NCI-H2171 treated with DMSO at 0.1 percent for 48 hours (cell line): ENCODE data around the gene MIA3.
"Not testable (repeated sequence)": the region's sequence is repeated elsewhere in the genome, so short reads cannot be mapped to it uniquely, and the experiment has no call there.

Source experiments
- DNase-seq: peaks from one replicate; lab custom pipeline; 2025; lab: John Stamatoyannopoulos, UW

The MIA3 gene

GRCh38 chr1:222669107-222669506 lies 51.2 kb downstream of the MIA3 start:
- not testable (repeated sequence) for DNase-seq

GRCh38 chr1:222670110-222670509 lies 52.2 kb downstream of the MIA3 start:
- no peak for DNase-seq

GRCh38 chr1:222680080-222680479 lies 62.2 kb downstream of the MIA3 start:
- peak; percentile 63 for DNase-seq

- no peak for DNase-seq
Observed at GRCh38 chr1:222691016-222691415, 73.1 kb downstream of the MIA3 start.

GRCh38 chr1:222694927-222695326 lies 77.0 kb downstream of the MIA3 start:
- no peak for DNase-seq

GRCh38 chr1:222696741-222697140 lies 78.8 kb downstream of the MIA3 start:
- no peak for DNase-seq

DNA sequence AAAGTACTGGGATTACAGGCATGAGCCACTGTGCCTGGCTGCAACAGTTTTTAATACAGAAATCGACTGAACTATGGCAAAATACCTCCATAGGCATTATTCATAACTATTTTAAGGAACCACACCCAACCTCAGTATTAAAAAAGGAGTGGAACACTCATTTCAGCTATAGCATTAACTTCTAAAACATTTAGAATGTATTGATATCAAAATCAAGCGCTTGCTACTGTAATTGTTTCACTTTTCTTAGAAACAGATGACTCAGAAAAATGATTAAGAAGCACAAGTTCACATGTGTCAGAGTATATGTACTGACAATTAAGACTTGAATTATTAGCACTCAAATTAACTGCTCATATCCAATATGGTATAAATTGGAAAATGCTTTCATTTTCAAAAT lies 79.3 kb downstream of the MIA3 start:
- DNase-seq: no peak

GRCh38 chr1:222697826-222698225 lies 79.9 kb downstream of the MIA3 start:
- no peak for DNase-seq

DNA sequence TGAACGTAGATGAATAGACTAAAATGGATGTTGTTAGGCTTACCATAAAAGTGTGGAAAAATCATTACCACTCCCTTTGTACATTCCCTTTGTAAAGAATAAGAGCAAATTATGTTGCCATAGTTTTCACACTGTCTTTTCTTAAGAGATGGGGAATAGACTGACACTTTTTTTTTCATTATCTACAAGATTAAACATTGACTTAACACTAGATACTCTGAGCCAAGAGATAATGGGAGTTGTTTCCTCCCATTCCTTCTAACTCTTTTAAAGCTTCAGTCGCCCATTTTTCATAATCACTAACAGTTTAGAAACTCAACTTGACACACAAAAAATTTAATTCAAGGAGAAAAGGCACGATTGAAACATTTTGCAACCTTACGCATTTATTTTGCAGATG lies 84.3 kb downstream of the MIA3 start:
- no peak for DNase-seq

GRCh38 chr1:222704260-222704659 lies 86.4 kb downstream of the MIA3 start:
- DNase-seq: no peak

DNA sequence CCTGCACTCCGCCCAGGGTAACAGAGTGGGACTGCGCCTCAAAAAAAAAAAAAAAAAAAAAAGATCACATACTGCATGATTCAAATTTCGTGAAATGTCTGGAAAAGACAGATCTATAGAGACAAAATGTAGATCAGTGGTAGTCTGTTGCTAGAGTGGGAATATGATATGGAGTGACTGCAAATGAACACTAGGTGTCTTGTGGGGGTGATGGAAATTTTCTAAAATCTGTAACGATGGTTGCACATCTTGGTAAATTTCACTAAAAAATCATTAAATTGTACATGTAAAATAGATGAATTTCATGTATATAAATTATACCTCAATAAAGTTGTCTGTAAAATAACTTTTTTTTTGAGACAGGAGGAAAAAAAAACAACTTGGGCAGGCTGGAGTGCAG lies 88.9 kb downstream of the MIA3 start:
- no peak for DNase-seq

GRCh38 chr1:222709700-222710153 lies 91.8 kb downstream of the MIA3 start:
- DNase-seq: no peak

GRCh38 chr1:222711319-222712252 lies 93.7 kb downstream of the MIA3 start:
- peak; percentile 32 for DNase-seq

- DNase-seq: peak; percentile 87
Observed at GRCh38 chr1:222712253-222713090, 94.6 kb downstream of the MIA3 start, which contains the start of the genes AIDA and BROX. Gene AIDA (minus strand): TSS chr1:222712491. CDS start chr1:222712317, 174 bp downstream. Gene BROX (plus strand): TSS chr1:222712564. CDS start chr1:222715700, 3,136 bp downstream.

GRCh38 chr1:222713091-222713961 lies 95.4 kb downstream of the MIA3 start:
- peak; percentile 97 for DNase-seq

GRCh38 chr1:222716393-222716792 lies 98.5 kb downstream of the MIA3 start:
- DNase-seq: no peak
